H54 (cell line): ENCODE measurements around the gene PNPLA8.

Source experiments
- DNase-seq: peaks from one replicate; pipeline ENCODE4 v3.0.0; 2011; ENCODE audit warnings: low spot score, mixed read lengths; ENCODE audit not compliant: insufficient read length
- FAIRE-seq: peaks from 3 replicates; lab custom pipeline; 2011; peaks lifted over from hg19 to GRCh38; lab: Jason Lieb, UNC
- POLR2A ChIP-seq: IDR thresholded peaks from 2 replicates; pipeline ENCODE4 v1.6.1; 2011; ENCODE audit warnings: low read depth, mild to moderate bottlenecking, low read length

Gene PNPLA8

DNA sequence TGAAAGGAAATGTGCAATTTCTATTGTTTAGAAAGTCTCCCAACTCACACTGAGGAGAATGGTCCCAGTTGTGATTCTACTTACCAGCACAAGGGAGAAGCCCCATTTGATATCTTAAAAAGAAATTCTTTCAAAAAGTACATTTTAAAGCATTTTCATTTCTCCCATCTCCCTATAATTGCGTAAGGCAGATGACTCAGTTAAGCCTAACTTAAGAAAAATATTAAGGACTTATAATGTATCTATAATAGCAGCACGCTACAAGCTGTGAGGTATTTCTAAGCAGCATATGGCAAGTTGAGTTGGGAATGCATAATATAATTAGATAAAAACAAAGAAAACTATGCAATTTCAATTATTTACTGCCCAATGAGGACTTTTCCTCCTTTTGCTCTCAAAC is 61.2 kb downstream of the PNPLA8 start:
- TF ChIP-seq POLR2A = no peak
- no peak for DNase-seq
- no peak for FAIRE-seq

DNA sequence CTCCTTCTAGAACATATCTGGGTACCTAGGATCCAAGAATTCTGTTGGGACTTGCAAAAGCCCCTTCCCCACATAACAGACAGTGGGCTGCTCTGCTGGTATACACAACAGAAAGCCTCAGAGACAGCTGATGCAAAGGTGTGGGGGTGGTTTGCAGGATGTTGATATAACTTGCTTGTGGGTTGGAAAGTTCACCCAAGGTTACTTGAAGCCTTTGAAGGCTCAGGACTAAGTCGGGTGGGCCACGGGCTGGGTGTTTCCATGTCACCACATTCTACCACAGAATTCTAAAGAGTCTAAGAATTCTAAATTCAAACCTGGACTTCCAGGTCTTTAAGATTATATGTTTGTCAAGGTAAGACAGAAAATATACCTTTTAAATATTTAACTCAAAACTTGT is 62.3 kb downstream of the PNPLA8 start:
- no peak for DNase-seq
- no peak for TF ChIP-seq POLR2A
- FAIRE-seq = no peak

DNA sequence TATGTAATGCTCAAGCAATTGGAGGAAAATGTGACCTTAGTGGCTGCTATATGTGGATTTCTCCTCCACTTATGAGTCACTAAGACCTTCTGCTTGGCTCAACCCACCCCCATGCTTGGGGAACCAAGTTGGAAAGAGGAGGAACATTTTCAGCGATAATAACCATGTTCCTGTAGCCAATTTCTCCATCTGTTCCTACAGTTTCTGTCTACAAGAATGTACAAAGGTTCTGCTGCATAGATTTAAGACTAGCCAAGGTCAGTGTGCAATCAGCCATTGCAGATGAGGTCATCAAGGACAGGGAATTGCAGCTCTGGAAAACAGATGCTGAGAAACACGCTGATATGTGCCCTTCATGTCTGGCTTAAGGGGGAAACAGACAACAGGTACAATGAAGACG is 64.1 kb downstream of the PNPLA8 start:
- TF ChIP-seq POLR2A = no peak
- no peak for DNase-seq
- FAIRE-seq = no peak

DNA sequence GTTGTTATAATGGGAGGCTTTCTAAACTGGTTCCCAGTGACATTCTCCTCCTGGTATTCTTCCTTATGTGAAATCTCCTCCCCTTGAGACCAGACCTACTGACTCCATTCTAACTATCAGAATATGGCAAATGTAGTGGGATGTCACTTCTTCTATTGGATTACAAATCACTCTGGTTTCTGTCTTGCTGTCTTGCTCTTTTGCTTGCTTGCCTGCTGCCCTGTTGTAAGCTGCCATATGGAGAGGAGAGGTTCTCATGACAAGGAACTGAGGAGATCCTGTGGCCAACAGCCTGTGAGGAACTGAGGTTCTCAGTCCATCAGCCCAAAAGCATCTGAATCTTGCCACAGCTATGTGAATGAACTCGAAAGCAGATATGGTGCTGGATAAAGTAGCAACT is 65.0 kb downstream of the PNPLA8 start:
- no peak for FAIRE-seq

DNA sequence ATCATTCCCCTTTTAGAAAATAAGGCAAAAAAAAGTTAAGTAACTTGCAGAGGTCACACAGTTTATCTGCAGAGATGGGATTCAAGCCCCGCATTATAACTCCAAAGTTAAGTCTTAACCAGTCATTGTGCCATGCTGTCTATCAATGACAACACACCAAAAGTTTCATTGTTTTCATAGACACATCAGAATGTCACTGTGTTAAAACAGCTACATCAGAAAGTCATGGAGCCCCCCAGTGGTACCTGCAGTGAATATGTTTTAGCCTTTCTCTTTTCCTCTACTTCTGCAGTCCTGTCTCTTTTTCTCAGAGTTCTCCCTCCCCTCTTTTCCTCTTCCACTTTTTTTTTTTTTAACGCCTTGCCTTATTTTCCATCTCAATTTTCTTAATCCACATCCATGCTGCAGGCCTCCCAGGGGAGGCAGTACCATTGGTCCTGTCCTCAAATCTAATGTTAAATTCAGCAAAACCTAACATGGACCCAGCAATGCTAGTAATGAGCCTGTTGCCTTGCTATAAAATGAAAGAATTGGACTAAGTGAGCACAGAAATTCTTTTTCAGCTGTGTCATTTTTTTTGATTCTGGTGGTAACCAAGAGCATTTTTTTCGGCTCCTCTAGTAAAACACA is 65.9 kb downstream of the PNPLA8 start:
- no peak for DNase-seq
- no peak for TF ChIP-seq POLR2A
- no peak for FAIRE-seq

More for the DNA sequence above, 65.0 kb downstream of the PNPLA8 start:
- DNase-seq = no peak
- TF ChIP-seq POLR2A = no peak

DNA sequence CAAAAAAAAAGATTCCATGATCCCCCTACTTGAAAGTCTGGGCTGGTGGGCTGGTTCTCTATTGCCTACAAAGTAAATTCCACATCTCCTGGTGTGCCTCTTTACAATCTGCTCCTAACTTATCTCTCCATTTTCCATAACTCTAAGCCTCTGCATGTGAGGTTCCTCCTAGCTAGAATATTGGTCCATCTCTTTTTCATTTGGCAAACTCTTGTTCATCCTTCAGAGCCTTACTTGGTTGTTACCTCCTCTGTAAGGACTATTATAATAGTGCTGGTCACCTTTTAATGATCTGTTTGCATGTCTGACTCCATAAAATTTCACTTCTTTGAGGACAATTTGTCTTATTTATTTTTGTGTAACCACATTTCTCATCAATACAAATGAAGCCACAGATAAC is 68.1 kb downstream of the PNPLA8 start:
- FAIRE-seq (no peak), DNase-seq (no peak)

DNA sequence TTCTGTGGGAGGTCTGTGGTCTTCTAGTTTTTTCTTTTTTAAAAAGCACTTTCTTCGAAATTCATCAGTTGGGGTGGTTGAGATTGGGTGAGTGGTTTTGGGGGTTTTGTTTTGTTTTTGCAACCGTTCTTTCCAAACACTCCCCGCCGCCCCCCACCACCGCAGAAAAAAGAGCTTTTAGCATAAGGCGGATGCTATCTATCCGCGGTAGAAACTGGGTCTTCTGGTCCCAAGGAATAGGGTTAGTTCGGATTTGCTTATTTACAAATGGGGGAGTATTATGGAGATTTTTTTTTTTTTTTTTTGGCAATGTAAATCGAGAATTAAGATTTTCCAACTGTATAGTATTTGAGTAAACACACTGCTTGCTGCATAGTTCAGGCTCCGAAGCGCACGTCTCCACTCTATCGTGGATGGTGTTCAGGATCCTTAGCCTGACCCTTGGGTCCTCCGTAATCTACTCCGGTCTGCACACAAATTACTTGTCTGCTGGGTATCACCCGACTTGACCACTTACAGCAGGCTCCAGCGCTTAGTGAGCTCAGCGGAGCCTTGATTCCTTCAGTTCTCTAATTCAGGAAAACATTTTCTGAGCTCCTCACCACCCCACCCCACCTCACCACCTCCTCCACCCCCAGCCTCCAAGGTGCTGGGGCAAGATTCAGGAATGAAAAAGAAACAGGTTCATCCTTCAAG is 68.9 kb downstream of the PNPLA8 start:
- DNase-seq = no peak
- no peak for FAIRE-seq
- TF ChIP-seq POLR2A = no peak

More for the DNA sequence above, 68.1 kb downstream of the PNPLA8 start:
- no peak for TF ChIP-seq POLR2A

DNA sequence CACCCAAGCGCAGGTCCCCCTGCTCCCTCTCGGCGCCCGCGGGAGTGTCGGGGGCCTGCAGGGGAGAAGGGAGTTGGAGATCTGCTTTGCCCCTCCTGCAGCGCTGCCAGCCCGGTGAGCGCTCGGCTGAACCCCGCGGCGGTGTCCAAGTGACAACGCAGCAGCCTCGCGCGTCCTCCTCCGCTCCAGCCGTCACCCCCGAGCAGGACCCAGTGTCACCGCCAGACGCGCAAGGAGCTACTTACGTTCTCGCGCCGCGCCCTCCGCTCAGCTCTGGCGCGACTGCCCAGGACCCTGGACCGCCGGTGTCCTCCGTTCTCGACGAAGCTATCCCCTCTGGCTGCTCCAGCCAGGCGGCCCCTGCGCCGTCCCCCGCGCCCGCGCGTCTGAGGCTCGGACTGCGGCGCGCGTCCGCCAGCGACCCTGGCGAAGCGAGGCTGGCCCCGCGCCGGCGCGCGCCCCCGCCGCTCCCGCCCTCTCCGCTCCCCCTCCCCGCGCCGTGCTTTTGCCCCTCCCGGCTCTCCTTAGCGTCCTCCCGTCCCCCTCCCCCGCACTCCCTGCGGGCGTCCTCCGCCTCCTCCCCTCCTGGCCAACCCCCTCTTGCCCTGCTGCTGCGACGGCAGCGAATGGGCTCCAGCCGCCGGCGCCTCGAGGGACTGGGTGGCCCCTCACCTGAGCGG is 69.8 kb downstream of the PNPLA8 start, which contains the start of gene NRCAM:
NRCAM (minus strand) TSS at position 439 of the 680 bp plus-strand sequence. CDS start 216,372 bp downstream, outside the sequence.
- FAIRE-seq = no peak
- TF ChIP-seq POLR2A = no peak
- DNase-seq = no peak

DNA sequence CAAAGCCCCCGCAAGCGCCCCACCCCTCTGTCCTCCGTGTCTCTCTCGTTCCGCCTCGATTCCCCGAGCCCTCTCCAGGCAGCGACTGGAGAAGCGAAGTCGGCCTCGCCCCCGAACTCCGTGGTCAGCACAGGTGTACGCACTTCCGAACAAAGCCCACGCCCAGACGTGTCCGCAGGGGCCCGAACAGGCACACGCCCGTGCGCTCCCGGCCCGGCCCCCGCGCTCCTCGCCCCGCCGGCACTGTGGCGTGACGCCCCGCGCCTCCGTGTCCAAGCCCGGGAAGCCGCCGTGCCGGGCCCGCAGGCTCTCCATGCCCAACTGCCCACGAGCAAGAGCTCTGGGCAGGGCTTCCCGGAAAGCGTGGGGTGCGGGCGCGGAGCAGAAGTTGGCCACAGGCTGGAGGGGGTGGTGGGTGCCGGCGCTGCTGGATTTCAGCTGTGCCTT is 70.4 kb downstream of the PNPLA8 start:
- no peak for DNase-seq
- FAIRE-seq = no peak
- TF ChIP-seq POLR2A = no peak

DNA sequence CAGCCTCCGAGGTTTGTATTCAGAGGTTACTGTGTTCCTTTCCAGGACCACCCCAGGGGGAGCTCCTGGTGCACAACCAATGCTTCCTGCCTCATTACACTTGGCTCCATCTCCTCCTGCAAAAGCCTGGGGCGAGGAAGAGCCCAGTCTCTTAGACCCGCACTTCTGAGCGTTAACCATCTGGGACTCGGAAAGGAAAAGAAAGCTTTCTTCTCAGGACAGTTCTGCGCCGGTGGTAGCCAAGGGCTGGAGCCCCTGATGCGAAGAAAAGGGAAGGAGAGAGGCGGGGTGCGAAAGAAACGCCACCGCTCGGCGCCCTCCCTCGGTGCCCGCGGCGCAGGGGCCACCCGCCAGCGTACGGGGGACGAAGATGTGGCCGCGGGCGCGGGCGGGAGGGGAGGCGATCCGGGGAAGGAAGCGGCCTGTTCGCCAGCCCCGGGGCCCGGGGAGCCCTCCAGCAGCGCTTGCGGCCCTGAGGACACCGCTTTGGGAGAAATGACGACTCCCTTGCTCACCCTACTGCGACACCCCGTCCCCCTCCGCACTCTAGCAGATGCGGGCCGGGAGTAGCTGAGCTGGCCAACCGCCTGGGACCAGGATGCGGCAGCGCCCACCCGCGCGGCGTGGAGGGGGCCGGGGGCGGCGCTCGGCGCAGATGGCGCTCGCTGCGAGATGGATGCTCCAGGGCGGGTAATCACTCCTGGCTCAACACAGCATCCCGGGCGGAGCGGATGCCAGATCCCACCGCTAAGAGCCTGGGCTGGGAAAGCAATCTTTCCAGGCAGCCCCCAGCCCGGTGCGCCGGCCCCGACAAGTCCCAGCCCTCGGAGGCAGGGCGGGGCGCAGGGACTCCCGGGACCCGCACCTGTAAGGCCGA is 71.0 kb downstream of the PNPLA8 start:
- no peak for FAIRE-seq
- DNase-seq = no peak
- no peak for TF ChIP-seq POLR2A

DNA sequence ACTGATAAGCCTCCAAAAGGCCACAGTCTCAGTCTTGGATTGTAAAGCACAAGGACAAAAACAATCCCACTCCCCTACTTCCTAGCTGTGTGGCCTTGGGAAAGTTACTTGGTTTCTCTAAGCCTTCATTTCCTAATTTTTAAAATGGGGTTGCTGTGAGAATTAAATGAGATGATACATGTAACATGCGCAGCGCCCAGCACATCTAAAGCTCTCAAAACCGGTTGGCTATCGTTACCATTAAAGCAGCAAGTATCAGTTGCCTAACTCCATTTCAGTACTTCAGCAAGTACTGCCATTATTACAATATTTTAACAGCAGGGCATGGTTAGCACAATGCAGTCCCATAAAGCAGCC is 71.6 kb downstream of the PNPLA8 start:
- DNase-seq (no peak), FAIRE-seq (no peak)
- TF ChIP-seq POLR2A = no peak

DNA sequence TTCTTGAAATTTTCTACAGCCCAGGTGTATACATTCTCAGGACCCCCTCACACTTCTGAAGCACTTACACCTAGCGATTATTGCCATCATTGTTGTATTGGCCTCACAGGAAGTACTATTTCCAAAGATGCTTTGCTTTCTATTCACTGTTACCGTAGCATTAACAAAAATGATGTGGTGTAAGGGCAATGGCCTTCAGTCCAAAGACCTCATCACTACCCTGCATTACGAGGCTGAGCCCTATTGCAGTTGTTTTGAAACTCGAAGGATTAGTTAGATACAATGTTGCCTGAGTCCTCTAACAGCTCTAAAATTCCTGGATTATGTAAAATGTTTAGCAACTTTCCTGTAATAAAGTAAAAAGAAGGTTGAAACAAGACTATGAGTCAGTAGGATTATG is 72.6 kb downstream of the PNPLA8 start:
- TF ChIP-seq POLR2A = no peak
- no peak for FAIRE-seq
- no peak for DNase-seq

DNA sequence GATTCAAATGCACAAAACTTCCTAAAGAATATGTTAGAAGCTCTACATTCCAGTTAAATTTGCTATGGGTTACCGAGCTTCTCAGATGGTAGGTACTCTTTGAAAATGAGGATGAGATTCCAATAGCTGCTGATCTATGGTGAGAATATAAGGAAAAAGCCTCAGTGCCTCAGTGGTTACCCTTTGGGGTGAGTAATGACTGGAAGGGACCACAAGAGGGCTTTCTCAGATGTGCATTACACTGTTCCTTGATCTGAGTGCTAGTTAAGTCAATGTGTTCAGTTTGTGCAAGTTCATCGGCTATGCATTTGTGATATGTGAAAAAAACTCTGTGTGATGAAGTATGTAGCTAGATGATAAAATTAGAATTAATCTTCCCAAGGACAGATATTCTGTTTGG is 73.2 kb downstream of the PNPLA8 start:
- DNase-seq (no peak), FAIRE-seq (no peak)
- TF ChIP-seq POLR2A = no peak
